Stimulated activated CD8-positive, alpha-beta memory T cell treated with anti-CD3 and anti-CD28 coated beads, Interleukin-12 subunit alpha, Interleukin-12 subunit beta, amount 100 ng/mL, for 24 hours (primary cell): ENCODE measurements around the gene CASP14.
"Not testable (repeated sequence)": the region's sequence is repeated elsewhere in the genome, so short reads cannot be mapped to it uniquely, and the experiment has no call there.

Source experiments
- DNase-seq: peaks from one replicate; pipeline ENCODE4 v3.0.0-alpha.2; 2020; ENCODE audit errors: extremely low read depth

CASP14 gene, protein sequence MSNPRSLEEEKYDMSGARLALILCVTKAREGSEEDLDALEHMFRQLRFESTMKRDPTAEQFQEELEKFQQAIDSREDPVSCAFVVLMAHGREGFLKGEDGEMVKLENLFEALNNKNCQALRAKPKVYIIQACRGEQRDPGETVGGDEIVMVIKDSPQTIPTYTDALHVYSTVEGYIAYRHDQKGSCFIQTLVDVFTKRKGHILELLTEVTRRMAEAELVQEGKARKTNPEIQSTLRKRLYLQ

DNA sequence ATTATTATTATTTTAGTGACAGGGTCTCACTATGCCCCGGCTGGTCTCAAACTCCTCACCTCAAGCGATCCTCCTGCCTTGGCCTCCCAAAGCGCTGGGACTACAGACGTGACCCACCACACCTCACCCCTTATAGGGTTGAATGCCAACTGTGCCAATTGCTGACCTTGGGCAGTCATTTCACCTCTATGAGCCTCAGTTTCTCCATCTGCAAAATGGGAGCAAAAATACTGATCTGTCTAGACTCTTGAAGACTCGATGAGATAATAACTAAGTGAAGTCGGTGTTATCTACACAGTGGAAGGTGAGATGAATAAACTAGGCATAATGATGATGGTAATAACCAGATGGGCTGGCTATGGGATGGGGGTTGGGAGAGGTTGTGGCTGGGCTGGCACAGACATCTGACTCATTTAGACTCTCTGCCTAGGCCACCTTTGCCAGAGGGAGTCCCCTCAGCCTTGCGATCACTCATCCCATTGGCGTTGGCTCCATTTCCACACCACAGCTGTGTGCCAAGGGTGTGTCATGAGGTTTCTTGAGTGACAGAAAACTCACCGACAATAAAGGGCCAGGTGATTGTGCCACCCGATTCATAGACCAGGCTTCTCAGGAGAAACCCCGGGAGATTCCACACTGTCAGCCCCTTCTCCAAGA, at the start of gene CASP14:
TSS of gene CASP14 (plus strand) at position 596 of the 657 bp plus-strand sequence. CDS start 2,772 bp downstream, outside the sequence.
- no peak for DNase-seq

DNA sequence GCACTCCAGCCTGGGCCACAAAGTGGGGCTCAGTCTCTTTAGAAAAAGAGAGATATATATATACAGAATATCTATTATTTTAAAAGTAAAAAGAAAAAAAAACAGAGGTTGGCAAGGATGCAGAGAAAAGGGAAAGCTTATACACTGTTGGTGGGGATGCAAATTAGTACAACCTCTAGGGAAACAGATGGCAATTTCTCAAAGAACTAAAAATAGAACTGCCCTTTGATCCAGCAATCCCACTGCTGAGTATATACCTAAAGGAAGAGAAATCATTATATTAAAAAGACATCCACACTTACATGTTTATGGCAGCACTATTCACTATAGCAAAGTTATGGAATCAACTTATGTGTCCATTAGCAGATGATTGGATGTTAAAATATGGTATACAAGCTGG, 41.0 kb upstream of the CASP14 start:
- no peak for DNase-seq

DNA sequence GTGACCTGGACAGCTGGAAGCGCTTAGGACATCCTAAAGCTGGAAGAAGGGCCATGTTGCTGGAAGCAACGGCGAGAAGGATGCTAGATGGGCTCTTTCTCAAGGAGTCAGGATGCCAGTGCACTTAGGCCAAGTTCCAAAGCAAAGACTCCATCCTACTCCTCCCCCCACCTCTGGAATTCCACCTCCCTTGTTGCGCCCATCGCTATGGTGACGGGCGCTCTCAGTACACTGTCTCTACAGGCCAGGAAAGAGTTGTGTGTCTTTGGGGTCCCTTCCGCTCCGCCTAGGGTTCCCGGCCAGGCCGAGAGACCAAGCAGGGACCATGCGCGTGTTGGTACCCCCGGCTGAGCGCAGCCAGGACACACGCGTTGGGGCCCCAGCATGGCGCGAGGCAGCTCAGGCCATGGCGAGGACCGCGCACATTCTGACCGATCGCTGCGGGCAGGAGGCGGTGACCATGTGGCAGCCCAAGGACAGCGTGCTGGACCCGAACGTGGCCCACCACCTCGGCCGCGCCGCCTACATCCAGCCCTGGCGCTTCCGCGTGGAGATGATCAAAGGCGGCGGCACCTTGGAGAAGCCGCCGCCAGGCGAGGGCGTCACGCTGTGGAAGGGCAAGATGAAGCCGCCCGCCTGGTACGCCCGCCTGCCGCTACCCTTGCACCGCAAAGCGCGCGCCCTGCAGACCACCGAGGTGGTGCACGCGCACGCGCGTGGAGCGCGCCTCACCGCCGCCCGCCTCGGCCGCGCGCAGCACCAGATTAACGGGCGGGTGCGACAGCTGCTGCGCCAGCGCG, 38.6 kb upstream of the CASP14 start:
- DNase-seq, result no peak

DNA sequence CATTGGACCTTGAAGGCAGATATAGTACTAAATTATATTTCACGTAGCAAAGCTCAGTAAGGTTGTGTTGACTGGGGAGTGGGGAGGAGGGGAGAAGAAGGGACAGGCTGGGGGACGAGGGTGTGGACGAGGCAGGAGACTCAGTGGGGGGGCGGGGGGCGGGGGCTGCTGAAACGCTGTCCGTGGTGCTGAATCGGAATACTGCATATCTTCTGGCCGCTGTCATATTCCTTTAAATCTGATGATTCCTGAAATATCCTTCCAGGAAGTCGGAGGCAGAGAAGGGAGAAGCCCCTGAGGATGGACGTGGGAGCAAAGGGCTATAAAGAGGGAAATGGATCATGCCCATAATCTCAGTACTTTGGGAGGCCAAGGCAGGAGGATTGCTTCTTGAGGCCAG, 34.7 kb upstream of the CASP14 start:
- no peak for DNase-seq

DNA sequence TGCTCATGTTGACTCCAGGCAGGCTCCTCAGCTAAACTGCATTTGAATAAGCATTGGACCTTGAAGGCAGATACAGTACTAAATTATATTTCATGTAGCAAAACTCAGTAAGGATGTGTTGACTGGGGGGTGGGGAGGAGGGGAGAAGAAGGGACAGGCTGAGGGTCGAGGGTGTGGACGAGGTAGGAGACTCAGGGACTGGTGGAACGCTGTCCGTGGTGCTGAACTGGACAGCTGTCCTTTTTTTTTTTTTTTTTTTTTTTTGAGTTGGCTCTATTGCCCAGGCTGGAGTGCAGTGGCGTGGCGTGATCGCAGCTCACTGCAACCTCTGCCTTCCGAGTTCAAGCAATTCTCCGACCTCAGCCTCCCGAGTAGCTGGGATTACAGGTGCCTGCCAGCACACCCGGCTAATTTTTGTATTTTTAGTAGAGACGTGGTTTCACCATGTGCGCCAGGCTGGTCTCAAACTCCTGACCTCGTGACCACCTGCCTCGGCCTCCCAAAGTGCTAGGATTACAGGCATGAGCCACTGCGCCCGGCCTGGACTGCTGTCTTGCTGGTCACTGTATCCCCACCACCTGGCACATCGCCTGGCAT, 33.2 kb upstream of the CASP14 start:
- DNase-seq, result no peak

DNA sequence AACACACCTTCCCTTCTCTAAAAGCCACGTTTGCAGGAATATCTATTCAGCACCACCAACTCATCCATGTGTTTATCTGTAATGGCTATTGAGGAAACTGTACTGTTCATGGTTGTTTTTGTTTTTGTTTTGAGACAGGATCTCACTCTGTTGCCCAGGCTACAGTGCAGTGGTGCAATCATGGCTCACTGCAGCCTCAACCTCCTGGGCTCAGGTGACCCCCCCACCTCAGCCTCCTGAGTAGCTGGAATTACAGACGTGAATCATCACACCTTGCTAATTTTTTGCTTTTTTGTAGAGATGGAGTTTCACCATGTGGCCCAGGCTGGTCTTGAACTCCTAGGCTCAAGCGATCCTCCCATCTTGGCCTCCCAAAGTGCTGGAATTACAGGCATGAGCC, 30.4 kb upstream of the CASP14 start:
- not testable (repeated sequence) for DNase-seq

DNA sequence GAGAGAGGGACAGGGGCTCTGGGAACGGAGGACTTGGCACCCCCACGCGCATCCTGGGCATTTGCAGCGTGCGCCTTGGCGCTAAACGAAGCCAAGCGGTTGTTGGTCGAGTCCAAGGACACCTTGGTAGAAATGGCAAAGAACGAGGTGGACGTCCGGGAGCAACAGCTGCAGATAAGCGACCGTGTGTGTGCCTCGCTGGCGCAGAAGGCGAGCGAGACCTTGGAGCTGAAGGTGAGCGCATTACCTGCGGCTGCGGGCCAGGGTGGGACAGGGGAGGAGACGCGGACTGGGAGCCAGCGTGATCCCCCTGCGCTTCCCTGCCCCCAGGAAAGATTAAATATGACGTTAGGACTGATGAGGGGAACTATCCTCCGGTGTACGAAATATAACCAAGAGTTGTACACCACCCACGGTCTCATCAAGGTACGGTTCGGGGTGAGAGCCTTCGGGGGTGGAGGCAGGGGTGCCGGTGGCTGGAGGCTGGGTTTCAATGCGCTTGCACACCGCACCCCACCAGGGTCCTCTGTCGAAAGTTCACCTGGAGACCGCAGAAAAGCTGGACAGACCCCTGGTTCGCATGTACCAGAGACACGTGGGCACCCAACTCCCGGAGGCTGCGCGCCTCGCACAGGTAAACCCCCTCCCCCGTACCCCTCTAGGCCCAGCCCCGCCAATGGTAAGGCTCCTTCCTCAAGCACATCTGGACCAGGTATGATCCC, 27.8 kb upstream of the CASP14 start:
- DNase-seq, result no peak

DNA sequence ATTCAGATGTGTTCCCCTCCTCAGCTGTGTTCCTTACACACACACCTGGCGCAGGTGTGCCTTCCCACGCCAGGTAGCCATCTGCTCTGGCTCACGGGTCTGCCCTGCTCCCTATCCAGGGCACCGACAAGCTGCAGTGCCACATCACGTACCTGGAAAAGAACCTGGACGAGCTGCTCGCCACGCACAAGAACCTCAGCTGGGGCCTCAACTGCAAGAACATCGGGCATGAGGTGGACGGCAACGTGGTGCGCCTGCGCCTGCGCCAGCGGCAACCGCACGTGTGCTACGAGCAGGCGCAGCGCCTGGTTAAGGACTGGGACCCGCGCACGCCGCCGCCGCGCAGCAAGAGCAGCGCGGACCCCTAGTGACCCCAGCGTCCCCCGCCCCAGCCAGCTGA, 26.5 kb upstream of the CASP14 start:
- DNase-seq, result no peak

DNA sequence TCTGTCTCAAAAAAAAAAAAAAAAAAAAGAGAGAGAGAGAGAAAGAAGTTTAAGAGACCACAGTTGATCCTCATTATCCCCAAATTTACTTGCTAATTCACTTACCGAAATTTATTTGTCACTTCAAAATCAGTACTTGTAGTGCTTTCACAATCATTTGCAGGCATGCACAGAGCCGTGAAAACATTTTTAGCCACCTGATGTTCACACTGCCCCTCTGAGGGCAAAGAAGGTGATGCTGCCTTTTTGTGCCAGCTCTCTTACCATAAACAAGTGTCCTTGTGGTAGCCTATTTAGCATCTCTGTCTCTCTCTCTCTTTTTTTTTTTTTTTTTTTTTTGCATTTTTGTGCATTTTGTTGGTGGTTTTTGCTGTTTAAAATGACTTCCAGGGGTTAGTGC, 24.1 kb upstream of the CASP14 start:
- DNase-seq, result no peak

DNA sequence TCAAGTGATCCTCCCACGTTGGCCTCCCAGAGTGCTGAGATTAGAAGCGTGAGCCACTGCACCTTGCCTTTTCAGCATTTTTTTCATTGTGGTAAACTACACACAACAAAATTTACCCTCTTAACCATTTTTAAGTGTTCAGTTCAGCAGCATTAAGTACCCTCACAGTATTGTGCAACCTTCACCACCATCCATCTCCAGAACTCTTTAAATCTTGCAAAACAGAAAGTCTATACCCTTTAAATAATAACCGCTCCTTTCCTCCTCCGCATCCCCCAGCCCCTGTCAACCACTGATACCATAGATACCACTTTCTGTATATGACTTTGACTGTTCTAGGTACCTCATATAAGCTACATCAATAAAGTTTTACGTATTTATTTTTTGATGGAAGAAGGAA, 20.8 kb upstream of the CASP14 start:
- no peak for DNase-seq

DNA sequence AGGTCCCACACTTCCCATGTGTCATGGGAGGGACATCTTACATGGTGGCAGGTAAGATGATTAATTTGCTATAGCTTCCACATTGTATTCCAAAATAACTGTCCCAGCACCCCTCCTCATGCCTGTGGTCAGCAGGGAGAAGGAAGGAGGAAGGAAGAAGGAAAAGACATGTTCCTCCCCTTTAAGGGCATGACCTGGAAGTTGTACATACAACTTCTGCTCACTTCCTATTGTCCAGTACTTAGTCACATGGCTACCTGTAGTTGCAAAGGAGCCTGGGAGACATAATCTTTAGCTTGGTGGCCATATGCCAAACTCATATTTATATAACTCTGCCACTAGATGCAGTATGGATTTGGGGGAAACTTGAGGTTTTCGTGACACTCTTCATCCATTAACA, 17.6 kb upstream of the CASP14 start:
- DNase-seq, result no peak

DNA sequence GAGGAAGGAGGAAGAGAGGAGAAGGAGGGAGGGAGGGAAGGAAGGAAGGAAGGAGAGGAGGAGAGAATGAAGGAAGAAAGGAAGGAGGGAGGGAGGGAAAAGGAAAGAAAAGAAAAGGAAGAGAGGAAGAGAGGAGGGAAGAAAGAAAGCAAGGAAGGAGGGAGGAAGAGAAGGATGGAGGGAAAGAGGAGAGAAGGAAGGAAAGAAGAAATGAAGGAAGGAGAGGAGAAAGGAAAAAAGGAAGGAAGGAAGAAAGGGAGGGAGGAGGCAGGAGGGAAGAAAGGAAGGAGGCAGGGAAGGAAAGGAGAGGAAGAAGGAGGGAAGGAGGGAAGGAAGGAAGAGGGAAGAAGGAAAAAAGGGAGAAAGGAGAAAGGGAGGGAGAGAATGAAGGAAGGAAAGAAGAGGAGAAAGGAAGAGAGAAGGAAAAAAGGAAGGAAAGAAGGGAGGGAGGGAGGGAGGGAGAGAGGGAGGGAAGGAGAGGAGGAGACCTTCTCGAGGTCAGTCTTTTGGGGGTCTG, 13.4 kb upstream of the CASP14 start:
- DNase-seq, result no peak

DNA sequence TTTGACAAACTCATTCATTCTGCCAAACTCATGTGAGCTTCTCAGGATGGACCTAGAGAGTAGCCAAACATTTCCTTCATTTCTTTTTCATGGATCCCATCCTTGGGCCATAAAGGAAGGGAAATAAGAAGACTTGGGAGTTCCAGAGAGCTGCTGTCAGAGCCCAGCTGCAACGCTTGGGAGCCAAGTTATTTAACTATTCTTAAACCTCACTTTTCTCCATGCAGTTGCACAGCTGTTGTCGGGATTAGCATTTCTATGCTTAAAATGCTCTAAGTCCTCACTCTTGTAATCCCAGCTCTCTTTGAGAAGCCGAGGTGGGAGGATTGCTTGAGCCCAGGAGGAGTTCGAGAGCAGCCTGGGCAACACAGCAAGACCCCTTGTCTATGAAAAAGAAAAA, 11.7 kb upstream of the CASP14 start:
- no peak for DNase-seq

DNA sequence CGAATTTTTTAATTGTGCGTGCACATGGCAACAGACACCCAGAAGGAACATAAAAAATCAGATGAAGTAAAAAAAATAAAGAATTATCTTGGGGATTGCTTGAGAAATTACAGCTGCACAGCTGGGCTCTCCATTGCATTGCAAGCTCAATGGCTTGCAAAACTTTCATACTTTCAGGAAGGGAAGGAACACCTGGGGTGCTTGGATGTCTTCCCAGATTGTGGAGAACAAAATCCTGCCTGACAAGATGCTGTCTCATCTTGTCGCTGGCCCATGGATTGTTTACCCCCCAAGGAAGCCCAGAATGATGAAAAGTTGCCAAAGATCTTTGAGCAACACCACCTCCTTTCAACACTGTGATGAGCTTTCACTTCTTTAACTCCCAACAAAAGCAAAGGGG, 11.0 kb upstream of the CASP14 start:
- no peak for DNase-seq

DNA sequence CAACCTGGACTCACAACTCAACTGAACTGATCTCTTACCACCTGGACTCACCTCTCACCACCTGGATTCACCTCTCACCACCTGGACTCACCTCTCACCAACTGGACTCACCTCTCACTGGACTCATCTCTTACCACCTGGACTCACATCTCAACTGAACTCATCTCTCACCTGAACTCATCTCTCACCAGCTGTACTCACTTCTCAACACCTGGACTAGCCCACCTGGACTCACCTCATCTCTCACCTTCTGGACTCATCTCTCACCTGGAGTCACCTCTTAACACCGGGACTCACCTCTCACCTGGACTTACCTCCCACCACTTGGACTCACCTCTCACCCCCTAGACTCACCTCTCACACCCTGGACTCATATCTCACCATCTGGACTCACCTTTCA, 7.3 kb upstream of the CASP14 start:
- no peak for DNase-seq

DNA sequence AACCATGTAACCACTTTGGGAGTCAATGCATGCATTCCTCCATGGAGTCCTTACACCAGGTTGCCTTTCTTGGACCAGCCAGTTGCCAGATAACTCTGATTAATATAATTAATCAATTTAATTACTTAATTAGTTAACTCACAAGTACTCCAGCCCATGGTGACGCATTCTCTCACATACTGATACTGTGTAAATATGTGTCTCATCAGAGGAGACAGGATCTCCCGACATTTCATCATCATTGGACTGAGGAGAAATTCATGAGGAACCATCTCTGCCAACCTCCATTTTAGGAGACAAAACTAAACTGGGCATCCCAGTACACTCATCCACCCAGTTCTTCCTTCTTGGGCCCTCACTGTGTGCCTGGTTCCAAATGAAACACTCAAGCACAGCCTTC, 6.5 kb upstream of the CASP14 start:
- DNase-seq, result no peak

DNA sequence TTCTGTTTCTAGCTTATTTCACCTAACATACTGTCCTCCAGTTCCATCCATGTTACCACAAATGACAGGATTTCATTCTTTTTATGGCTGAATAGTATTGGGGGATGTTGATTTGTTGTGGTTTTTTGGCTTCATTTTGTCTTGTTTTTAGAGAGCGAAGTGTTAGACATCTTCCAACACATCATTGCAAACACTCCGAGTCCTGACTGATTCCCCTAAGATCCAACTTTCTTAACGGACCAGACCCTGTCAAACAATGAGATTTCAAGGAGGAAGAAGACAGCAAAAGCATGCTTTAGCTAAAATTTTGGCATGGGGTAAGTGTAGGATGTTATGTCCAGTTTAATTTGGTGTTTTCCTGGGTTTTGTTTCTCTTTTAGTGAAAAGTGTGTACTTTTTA, 3.8 kb upstream of the CASP14 start:
- no peak for DNase-seq

DNA sequence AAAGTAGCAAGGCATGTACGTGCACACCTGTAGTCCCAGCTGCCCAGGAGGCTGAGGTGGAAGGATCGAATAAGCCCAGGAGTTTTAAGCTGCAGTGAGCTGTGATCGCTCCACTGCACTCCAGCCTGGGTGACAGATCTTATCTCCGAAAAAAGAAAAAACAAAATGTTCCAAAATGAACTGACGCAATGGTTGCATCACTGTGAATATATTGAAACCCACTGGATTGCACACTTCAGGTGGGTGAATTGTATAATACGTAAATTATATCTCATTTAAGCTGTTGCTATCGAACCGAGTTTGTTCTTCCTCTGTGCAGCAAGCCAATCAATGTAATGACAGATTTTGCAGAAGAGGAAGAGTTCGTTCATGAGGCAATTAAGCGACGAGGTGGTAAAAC, 1.6 kb upstream of the CASP14 start:
- DNase-seq, result no peak

DNA sequence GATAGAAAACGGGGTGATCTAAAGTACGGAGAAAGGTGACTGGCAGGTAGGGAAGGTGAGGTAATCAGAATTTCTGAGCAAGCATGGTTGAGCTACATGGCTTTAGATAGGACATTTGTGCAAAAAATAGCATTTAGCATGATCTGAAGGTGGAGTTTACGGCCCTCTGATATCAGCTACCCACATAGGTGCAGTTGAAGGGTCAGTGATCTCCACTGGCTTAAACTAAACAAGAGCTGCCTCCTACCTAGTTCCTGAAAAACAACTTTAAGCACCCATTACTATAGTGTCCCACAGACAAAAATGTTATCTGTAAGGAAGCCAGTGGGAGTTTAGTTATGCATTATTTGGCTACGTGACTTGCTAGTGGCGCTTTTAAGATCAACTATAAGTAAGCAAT, 1.2 kb upstream of the CASP14 start:
- DNase-seq, result no peak

DNA sequence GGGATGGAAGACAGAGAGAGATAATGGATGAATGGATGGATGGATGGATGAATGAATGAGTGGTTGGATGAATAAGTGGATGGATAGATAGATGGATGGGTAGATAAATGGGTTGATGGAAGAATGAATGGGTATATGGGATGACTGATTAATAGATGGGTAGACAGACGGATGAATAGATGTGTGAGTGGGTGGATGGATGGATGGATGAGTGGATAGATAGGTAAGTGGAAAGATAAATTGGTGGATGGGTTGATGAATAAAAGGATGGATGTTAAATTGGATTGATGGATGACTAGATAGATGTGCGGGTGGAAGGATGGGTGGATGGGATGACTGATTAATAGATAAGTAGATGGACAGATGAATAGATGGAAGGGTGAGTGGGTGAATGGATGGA, 1.4 kb downstream of the CASP14 start:
- DNase-seq, result no peak

DNA sequence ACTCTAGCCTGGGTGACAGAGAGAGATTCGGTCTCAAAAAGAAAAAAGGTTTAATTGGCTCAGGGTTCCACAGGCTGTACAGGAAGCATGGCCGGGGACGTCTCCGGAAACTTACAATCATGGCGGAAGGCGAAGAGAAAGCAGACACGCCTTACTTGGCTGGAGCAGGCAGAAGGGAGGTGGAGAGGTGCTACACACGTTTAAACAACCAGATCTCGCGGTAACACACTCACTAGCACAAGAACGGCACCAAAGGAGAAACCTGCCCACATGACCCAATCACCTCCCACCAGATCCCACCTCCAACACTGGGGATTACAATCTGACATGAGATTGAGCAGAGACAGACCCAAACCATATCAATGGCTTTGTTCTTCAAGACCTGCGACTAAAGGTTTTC, 12.8 kb downstream of the CASP14 start:
- no peak for DNase-seq

DNA sequence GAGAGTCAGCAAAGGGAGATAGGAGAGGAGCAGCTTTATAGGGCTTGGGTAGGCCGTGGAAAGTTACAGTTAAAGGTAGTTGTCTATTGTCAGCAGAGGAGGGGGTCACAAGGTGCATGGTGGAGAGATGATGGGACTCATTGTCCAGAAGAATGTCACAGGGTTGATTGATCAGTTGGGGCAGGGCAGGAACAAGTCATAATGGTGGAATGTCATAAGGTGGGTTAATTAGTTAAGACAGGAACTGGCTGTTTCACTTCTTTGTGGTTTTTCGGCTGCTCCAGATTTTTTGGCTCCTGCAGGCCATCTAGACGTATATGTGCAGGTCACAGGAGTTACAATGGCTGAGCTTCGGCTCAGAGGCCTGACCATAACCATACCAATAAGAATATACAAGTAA, 21.1 kb downstream of the CASP14 start:
- not testable (repeated sequence) for DNase-seq
